K562 (cell line): Measurements from ENCODE around the gene CLDN12. TPM values are rescaled to one million over a fixed set of nuclear protein-coding genes. Genes with fewer than 3 reads are reported as not detected.

Source experiments
- BRD4 ChIP-seq: fragments of 200-600 bp; sonication (generic); IDR thresholded peaks from 2 replicates; pipeline ENCODE4 v1.6.1; 2017; ENCODE audit warnings: inconsistent platforms
- GABPA ChIP-seq: fragments of 200-800 bp; sonication (Bioruptor generic); conservative IDR thresholded peaks from 2 replicates; pipeline ENCODE4 v1.6.1; 2016; ENCODE audit warnings: low read depth, missing genetic modification characterization, missing compliant biosample characterization
- GTF2E2 ChIP-seq: fragments of 200-800 bp; sonication (Bioruptor generic); IDR thresholded peaks from 2 replicates; pipeline ENCODE4 v1.6.1; 2016; ENCODE audit warnings: missing genetic modification characterization, missing compliant biosample characterization
- HDAC3 ChIP-seq: fragments of 450-650 bp; IDR thresholded peaks from 2 replicates; pipeline ENCODE4 v1.6.1; 2018; ENCODE audit warnings: borderline replicate concordance, mild to moderate bottlenecking, moderate library complexity; ENCODE audit not compliant: partially characterized antibody
- NCOA6 ChIP-seq: fragments of 450-650 bp; IDR thresholded peaks from 2 replicates; pipeline ENCODE4 v1.6.1; 2017; ENCODE audit warnings: mild to moderate bottlenecking
- NFE2 ChIP-seq: IDR thresholded peaks from 2 replicates; pipeline ENCODE4 v1.6.1; 2014; ENCODE audit warnings: antibody characterized with exemption, low read depth
- POLR2AphosphoS2 ChIP-seq: IDR thresholded peaks from 2 replicates; pipeline ENCODE4 v1.6.1; 2012; ENCODE audit warnings: low read length, improper control_type of control experiment
- SUPT5H ChIP-seq: fragments of 450-650 bp; IDR thresholded peaks from 2 replicates; pipeline ENCODE4 v1.6.1; 2016
- TARDBP ChIP-seq: fragments of 450-650 bp; IDR thresholded peaks from 2 replicates; pipeline ENCODE4 v1.6.1; 2016
- TBP ChIP-seq: optimal IDR thresholded peaks from 2 replicates; pipeline ENCODE3; 2011; ENCODE audit warnings: low read depth, low read length, improper control_type of control experiment
- ZNF584 ChIP-seq: fragments of 200-800 bp; sonication (Bioruptor generic); IDR thresholded peaks from 2 replicates; pipeline ENCODE4 v1.6.1; 2016; ENCODE audit warnings: low read depth, mild to moderate bottlenecking, missing genetic modification characterization, missing compliant biosample characterization
- ZNF766 ChIP-seq: fragments of 200-800 bp; sonication (Bioruptor generic); conservative IDR thresholded peaks from 2 replicates; pipeline ENCODE4 v1.6.1; 2016; ENCODE audit warnings: missing genetic modification characterization, missing compliant biosample characterization
- polyA plus RNA-seq, 8 experiments: library from polyadenylated mRNA; depleted of rRNA in 4 of 8; stranded (reverse) in 5 of 8; unstranded in 3 of 8; fragments of >200 nt; fragmentation: Nextera tagmentation in 2 of 8; fragmentation: Illumina TruSeq in 1 of 8; extraction: Ambion mirVana in 2 of 8; extraction: Trizol in 1 of 8; gene quantifications; 2 replicates each; pipeline versions ENCODE4 v1.2.1 to v1.2.3, GENCODE V29; 2011 to 2014; ENCODE audit warnings: inconsistent platforms in 1 of 8, missing spikeins in 1 of 8
- total RNA-seq, 7 experiments: library from RNA; depleted of rRNA in 6 of 7; stranded (reverse); fragments of >200 nt in 6 of 7; fragmentation: Illumina TruSeq in 2 of 7; extraction: Trizol in 2 of 7; gene quantifications; 2 replicates each; pipeline versions ENCODE4 v1.2.1 to v1.2.3, GENCODE V29; 2011 to 2021; ENCODE audit warnings: low replicate concordance in 1 of 7
- TF ChIP-seq, protein P1 (sequence below), 2 experiments: fragments of 450-650 bp; IDR thresholded peaks; 2 replicates each; pipeline ENCODE4 v1.6.1; 2016; ENCODE audit warnings: mild to moderate bottlenecking in 2 of 2, borderline replicate concordance in 1 of 2, low read depth in 1 of 2, moderate library complexity in 1 of 2
- TF ChIP-seq, protein P2 (sequence below), 3 experiments: fragments of 200-800 bp in 1 of 3; sonication (Bioruptor generic) in 1 of 3; sonication (generic) in 1 of 3; formaldehyde crosslinking in 1 of 3; IDR thresholded peaks; 2 replicates each; pipeline versions ENCODE4 v1.6.1 to v1.8.0; 2016 to 2022; ENCODE audit warnings: mild to moderate bottlenecking in 2 of 3, missing compliant biosample characterization in 2 of 3, missing genetic modification characterization in 2 of 3, missing genetic modification reagents in 1 of 3
- TF ChIP-seq, protein P3 (sequence below): sonication (generic); formaldehyde crosslinking; IDR thresholded peaks from 2 replicates; pipeline ENCODE4 v1.9.0; 2022; ENCODE audit warnings: mild to moderate bottlenecking, missing genetic modification reagents

The CLDN12 gene
- total and polyA plus RNA-seq, 9 of the 15 experiments (the other 6 are each of a cell fraction or from before 2014, with no cell fraction given): 5.8 to 42.2 (median 15.8) TPM

DNA sequence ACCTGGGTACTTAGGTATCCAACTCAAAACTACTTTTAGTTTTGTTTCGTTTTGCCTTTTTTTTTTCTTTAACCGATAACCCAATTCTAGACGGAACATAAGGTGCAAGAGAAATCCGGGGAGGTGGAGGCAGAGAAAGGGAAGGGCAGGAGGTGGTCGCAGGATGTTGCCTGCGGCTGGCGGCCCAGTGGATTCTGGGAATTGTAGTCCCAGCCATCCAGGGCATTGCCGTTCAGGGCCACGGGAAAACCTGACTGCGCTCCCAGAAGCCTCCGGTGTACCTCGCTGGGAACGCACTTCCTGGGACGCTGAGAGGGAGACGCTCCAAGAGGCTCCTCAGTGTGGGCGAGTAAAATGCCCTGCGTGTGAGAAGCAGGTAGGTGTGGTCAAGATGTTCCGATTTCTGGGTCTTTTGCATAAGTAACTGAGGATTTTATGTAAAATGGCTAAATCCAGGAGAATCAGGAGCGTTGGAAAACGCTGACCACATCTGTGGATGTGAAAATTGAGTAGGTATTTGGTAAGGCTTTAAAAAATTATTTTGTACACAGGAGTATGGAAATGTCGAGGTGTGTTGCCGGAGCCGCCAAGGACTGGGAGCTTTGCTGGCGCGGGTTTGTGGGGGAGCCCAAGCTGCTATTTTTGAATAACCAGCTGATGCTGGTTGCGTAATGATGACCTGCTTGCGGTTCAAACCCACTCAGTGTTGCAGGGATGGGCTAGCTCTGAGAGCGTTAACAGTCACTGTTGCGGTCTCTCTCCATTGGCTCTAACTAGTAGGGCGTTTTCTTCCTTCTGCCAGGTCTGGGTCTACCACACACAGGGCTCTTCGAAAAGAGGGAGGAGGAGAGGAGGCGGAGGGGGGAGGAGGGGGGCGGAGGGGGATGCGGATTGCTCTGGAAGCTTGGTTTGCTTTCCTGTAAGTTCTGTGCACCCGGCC lies at the start of gene CLDN12 (continued):
- TF ChIP-seq, protein P1, sequence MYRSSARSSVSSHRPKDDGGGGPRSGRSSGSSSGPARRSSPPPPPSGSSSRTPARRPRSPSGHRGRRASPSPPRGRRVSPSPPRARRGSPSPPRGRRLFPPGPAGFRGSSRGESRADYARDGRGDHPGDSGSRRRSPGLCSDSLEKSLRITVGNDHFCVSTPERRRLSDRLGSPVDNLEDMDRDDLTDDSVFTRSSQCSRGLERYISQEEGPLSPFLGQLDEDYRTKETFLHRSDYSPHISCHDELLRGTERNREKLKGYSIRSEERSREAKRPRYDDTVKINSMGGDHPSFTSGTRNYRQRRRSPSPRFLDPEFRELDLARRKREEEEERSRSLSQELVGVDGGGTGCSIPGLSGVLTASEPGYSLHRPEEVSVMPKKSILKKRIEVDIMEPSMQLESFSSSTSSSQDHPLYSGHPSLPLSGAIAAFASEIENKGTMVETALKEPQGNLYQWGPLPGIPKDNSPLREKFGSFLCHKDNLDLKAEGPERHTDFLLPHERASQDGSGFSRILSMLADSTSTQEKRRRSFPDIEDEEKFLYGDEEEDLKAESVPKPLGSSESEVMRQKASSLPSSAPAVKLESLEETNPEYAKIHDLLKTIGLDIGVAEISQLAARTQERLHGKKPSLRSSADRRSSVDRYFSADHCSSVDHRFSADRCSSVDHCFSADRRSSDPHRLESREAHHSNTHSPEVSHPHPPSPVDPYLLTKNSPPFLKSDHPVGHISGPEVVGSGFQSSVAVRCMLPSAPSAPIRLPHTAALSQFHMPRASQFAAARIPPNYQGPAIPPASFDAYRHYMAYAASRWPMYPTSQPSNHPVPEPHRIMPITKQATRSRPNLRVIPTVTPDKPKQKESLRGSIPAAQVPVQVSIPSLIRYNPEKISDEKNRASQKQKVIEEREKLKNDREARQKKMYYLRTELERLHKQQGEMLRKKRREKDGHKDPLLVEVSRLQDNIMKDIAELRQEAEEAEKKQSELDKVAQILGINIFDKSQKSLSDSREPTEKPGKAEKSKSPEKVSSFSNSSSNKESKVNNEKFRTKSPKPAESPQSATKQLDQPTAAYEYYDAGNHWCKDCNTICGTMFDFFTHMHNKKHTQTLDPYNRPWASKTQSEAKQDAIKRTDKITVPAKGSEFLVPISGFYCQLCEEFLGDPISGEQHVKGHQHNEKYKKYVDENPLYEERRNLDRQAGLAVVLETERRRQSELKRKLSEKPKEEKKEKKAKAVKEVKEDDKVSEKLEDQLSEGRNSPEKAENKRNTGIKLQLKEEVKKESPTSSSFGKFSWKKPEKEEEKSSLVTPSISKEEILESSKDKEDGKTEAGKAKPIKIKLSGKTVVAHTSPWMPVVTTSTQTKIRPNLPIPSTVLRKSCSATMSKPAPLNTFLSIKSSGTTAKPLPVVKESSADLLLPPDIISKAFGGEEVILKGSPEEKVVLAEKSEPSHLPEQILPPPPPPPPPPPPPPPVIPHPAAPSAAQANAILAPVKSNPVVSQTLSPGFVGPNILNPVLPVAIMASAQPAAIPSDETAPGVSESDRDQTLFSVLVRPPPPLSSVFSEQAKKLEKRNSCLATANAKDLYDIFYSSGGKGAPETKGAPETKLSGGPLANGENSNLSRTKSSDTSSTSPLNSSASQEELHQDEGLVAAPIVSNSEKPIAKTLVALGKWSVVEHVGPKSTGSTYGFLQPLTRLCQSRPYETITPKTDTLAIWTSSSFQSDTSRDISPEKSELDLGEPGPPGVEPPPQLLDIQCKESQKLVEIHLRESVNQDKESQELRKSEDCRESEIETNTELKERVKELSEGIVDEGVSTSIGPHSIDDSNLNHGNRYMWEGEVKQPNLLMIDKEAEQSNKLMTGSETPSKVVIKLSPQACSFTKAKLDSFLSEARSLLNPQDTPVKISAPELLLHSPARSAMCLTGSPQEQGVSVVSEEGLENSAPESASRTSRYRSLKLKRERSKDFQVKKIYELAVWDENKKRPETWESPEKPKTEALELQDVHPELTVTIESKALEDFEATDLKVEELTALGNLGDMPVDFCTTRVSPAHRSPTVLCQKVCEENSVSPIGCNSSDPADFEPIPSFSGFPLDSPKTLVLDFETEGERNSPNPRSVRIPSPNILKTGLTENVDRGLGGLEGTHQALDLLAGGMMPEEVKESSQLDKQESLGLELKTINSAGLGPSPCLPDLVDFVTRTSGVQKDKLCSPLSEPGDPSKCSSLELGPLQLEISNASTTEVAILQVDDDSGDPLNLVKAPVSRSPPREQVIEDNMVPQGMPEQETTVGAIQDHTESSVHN (IDR thresholded peaks at IDR 0.05; ENCODE audit: borderline replicate concordance in 1 of 2, low read depth in 1 of 2): peak in 1 of 2 experiments; percentile 93; a peak in 2 of 4 replicates
- TF ChIP-seq NFE2: peak; percentile 45; the same call in 1 of the 2 replicates
- TF ChIP-seq GABPA (tag): peak; percentile 91
- TF ChIP-seq, protein P2, sequence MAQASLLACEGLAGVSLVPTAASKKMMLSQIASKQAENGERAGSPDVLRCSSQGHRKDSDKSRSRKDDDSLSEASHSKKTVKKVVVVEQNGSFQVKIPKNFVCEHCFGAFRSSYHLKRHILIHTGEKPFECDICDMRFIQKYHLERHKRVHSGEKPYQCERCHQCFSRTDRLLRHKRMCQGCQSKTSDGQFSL (CRISPR knock-in tag; IDR thresholded peaks at IDR 0.05): peak; percentile 78
- TF ChIP-seq, protein P2 (tag; IDR thresholded peaks at IDR 0.05): peak in 1 of 2 experiments; percentile 80; a peak in 2 of 4 replicates
- 0 out of 2 replicates have a peak, but pooled peaks have one; percentile 62 for TF ChIP-seq ZNF766 (CRISPR knock-in tag)
- no peak for TF ChIP-seq POLR2AphosphoS2
- TF ChIP-seq GTF2E2 (tag): peak; percentile 70
- TF ChIP-seq NCOA6: no peak
- 0 out of 2 replicates have a peak, but pooled peaks have one; percentile 33 for TF ChIP-seq TARDBP
- TF ChIP-seq SUPT5H: peak; percentile 84
- 0 out of 2 replicates have a peak, but pooled peaks have one; percentile 49 for TF ChIP-seq ZNF584
- TF ChIP-seq BRD4: 0 out of 2 replicates have a peak, but pooled peaks have one; percentile 50
- TF ChIP-seq, protein P3, sequence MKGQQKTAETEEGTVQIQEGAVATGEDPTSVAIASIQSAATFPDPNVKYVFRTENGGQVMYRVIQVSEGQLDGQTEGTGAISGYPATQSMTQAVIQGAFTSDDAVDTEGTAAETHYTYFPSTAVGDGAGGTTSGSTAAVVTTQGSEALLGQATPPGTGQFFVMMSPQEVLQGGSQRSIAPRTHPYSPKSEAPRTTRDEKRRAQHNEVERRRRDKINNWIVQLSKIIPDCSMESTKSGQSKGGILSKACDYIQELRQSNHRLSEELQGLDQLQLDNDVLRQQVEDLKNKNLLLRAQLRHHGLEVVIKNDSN (CRISPR knock-in tag): no peak
- TF ChIP-seq HDAC3: peak; percentile 34
- TF ChIP-seq TBP: peak; percentile 51
